GM23248 (cell line): ENCODE data around the gene SHROOM3.

ENCODE experiments used
- EZH2 ChIP-seq: fragments of 200-600 bp; sonication (generic); IDR thresholded peaks from 2 replicates; pipeline ENCODE4 v1.6.1; 2018; ENCODE audit warnings: antibody characterized with exemption, mild to moderate bottlenecking; ENCODE audit not compliant: insufficient read depth, poor library complexity, severe bottlenecking
- EZH2phosphoT487 ChIP-seq: fragments of 200-600 bp; sonication (generic); IDR thresholded peaks from 2 replicates; pipeline ENCODE4 v1.6.1; 2018; ENCODE audit warnings: antibody characterized with exemption, moderate library complexity, mild to moderate bottlenecking, low read depth; ENCODE audit not compliant: insufficient read depth

- no peak for TF ChIP-seq EZH2
- no peak for TF ChIP-seq EZH2phosphoT487
Observed at GRCh38 chr4:76626686-76627465, 191.8 kb downstream of the SHROOM3 start.
